ENCODE measurements around the gene PRF1.

PRF1 gene

DNA sequence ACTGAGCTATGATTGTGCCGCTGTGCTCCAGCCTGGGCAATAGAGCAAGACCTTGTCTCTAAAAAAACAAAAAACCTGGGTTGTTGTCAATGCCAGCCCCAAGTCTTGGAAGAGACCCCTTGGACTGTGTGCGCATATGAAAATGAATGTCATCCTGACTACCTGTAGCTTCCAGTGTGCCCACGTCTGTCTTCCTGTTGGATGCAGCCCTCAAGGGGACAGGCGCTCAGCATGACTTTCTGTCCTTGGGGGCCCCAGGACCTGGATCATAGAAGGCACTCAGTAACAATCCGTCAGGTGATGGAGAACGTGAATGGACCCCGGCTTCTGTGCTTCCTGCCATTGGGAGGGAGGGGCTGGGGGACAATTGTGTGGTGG lies 9.0 kb downstream of the PRF1 start:
- TF ChIP-seq POLR2A (IDR thresholded peaks at IDR 0.05; ENCODE audit: low read depth, low read length): no peak
- FAIRE-seq: no peak
- no peak for DNase-seq (ENCODE audit: insufficient read length, low spot score)

DNA sequence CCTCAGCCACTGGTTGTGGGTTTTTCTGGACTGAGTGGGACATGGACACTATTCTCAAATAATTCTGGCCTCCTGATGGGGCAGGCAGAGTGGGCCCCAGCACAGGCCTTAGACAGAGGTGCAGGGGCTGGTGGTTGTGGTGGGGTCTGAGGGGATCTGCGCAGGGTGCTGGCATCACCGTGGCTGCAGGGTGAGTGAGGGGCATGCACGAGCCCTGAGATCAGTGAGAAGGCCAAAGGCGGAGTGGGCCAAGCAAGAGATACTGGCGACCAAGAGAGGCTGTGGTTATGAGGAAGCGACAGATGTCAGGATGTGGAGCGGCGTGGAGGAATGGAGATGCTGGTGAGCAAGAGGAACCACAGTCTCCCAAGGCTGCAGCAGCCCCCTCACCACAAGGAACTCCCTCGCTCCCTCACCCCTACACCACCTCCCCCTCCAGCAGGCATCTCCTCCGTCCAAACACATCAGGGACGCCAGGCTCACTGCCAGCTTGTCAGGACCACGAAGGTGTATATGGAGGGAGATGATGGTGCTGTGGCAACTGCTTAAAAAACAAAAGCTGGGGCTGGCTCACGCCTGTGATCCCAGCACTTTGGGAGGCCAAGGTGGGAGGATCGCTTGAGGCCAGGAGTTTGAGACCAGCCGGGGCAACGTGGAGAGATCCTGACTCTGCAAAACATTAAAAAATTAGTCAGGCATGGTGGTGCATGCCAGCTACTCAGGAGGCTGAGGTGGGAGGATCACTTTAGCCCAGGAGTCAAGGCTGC lies 9.6 kb downstream of the PRF1 start:
- FAIRE-seq (no peak), DNase-seq (ENCODE audit: insufficient read length, low spot score) (no peak)
- TF ChIP-seq POLR2A (IDR thresholded peaks at IDR 0.05; ENCODE audit: low read depth, low read length): no peak

DNA sequence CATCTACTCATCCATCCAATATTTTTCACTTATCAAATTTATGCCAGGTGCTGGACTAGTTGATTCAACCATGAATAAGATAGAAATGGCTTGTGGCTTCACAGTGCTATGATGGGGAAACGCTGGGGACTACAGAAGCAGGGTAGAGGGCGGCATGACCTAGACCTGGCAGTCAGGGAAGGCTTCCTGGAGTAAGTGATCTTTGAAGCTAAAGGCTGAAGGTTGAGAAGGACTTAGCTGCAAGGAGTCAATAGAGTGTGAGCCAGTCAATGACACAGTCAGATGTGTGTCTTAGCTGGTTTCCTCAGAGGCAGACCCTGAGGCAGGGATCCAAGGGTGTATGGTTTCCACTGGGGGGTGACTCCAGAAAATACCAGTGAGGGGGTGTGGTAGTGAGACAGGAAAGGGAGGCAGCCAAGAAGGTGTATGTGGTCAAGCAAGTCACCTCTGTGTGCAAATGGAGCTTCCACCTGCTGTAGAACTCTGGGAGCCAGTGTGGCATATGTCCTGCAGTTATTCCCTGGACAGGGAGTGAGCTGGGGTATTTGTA lies 10.3 kb downstream of the PRF1 start:
- TF ChIP-seq POLR2A (IDR thresholded peaks at IDR 0.05; ENCODE audit: low read depth, low read length): no peak
- FAIRE-seq: no peak
- no peak for DNase-seq (ENCODE audit: insufficient read length, low spot score)

DNA sequence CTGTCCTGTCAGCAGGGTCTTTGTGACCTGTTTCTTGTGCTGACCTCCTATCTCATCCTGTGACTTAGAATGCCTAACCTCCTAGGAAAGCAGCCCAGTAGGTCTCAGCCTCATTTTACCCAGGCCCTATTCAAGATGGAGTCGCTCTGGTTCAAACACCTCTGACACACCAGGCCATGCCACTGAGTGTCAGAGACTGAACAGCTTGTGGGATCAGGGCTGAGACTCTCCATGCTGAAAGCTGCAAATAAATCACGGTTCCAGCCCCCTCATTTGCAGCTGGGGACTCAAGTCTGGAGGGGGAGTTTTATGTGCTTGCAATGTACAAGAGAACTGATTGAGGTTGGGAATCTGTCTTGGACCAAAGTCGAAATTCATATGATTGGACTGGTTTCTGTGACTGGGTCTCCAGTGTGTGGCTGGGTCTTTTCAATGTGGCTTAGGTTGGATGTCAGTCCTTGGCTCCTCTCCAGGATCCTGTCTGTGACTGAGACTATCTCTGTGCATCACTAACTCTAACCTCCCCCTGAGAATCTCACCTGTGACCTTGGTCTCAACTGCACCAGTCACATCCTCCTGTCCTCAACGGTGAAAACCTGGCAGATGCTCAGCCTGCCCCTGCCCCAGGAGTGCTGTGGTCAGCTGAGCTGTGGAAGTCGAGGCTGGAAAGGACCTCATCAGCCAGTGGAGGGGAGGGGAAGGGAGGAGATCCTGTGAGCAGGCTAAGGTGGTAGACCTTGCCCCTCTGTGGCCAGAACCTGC lies 11.7 kb downstream of the PRF1 start:
- DNase-seq (ENCODE audit: insufficient read length, low spot score): no peak
- no peak for FAIRE-seq
- no peak for TF ChIP-seq POLR2A (IDR thresholded peaks at IDR 0.05; ENCODE audit: low read depth, low read length)

DNA sequence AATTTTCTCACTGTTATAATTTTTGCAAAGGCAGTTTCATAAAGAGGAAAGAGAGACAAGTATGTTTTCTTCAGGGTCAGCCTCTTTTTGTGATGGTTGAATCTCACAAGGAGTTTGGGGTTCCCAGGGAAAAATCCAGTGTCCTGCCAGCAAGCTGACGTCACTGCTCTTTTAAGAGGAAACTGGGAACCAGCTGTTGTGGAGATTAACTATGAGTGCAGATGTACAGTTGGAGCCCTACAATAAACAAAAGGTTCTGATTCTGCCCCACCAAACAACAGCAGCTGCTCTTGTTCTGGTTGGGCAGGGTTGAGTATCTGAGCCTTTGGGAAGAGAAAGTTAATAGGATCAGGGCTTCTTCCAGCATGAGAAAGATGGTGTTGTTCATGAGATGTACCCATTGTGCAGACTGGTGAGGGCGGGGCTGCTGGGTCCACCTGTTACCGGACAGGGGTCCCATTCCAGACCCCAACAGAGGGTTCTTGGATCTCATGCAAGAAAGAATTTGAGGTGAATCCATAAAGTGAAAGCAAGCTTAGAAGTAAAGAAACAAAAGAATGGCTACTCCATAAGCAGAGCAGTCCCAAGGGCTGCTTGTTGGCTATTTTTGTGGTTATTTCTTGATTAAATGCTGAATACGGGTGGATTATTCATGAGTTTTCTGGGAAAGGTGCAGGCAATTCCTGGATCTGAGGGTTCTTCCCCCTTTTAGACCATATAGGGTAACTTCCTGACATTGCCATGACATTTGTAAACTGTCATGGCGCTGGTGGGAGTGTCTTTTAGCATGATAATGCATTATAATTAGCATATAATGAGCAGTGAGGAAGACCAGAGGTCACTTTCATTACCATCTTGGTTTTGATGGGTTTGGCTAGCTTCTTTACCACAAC lies 12.5 kb downstream of the PRF1 start:
- no peak for DNase-seq (ENCODE audit: insufficient read length, low spot score)
- FAIRE-seq: no peak
- no peak for TF ChIP-seq POLR2A (IDR thresholded peaks at IDR 0.05; ENCODE audit: low read depth, low read length)

DNA sequence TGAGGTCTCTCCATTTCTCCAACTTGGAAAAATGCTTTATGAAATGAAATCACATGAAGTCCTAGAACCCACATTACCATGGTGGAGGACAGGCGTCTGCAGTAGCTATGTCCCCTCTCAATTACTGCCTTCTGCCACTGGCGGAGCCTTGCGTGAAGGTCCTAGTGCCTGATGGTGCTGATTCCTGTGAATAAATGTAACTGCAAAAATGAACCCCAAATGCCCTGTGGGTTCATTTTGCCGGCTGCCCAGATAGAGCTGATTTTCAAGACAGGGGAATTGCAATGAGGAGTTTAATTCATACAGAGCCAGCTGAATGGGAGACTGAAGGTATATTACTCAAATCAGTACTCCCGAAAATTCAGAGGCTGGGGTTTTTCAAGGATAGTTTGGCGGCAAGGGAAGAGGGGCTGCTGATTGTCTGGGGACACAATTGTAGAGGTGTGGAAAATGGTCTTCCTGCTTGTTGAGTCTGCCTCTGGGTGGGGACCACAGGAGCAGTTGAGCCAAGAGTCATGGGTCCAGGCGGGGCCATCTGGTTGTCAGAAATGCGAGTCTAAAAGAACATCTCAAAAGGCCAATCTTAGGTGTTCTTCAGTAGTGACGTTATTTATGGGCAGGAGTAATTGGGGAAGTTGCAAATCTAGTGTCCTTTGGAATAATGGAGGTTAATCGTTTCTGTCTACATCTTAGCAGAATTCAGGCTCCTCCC lies 13.5 kb downstream of the PRF1 start:
- no peak for TF ChIP-seq POLR2A (IDR thresholded peaks at IDR 0.05; ENCODE audit: low read depth, low read length)
- FAIRE-seq (no peak), DNase-seq (ENCODE audit: insufficient read length, low spot score) (no peak)

DNA sequence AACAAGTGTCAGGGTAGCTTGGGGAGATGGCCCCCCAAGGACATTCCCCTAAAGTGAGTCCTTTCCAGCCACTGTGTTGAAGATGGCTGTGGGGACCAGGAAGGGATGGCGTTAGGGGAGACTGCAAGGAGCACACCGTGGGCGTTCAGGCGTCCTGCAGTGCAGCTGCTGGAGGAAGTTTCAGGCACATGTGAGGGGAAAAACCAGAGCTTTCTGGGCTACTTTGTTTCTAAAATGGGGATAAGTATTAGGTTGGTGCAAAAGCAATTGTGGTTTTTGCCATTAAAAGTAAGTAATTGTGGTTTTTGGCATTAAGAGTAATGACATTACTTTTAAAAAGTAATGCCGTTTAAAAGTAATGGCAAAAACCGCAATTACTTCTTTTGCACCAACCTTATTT lies 14.3 kb downstream of the PRF1 start:
- DNase-seq (ENCODE audit: insufficient read length, low spot score) (no peak), FAIRE-seq (no peak)
- no peak for TF ChIP-seq POLR2A (IDR thresholded peaks at IDR 0.05; ENCODE audit: low read depth, low read length)

DNA sequence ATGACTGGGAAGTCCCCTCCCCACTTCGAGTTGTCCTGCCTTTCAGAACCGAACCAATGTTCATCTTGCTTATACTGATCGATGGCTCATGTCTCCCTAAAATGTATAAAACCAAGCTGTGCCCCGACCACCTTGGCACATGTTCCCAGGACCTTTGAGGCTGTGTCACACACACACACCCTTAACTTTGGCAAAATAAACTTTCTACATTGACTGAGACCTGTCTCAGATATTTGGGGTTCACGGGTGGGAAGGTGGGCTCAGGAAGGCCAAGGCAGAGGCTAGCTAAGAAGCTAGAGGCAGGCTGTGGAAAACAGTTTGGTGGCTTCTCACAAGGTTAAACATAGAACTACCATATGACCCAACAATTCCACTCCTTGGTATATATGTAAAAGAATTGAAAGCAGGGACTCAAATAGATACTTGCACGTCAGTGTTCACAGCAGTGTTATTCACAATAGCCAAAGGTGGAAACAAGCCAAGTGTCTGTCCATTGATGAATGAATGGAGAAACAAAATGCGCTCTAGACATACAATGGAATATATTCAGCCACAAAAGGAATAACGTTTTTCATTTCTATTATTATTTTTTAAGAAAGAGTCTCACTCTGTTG lies 15.4 kb downstream of the PRF1 start:
- TF ChIP-seq POLR2A (IDR thresholded peaks at IDR 0.05; ENCODE audit: low read depth, low read length): no peak
- no peak for FAIRE-seq

DNA sequence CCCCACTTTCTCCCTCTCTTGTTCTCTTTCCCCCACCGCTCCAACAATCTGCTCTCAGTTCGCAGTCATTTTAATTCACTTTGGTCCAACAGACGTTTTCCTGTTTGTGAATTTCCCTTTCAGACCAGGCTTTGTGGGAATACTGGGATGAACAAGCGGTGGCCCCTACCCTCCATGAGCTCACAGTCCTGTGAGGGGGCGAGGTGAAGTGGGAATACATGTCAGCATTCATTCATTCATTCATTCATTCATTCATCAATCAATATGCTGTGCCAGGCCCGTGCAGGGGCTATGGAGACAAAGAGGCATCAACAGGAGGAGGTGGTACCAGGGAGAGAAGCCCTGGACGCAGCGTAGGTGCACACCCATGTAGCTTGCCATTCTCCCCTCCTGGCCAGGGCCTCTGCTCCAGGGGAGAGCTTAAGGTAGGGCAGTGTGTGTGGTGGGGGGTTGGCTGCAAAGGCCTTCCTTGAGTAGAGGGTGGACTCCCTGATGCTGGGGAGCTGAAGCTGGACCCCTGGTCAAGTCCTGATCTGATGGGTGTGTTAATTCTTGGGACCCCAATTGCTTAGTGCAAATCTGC lies 16.1 kb downstream of the PRF1 start:
- DNase-seq (ENCODE audit: insufficient read length, low spot score) (no peak), FAIRE-seq (no peak)
- TF ChIP-seq POLR2A (IDR thresholded peaks at IDR 0.05; ENCODE audit: low read depth, low read length): no peak

More for the DNA sequence above, 15.4 kb downstream of the PRF1 start:
- DNase-seq (ENCODE audit: insufficient read length, low spot score): no peak

DNA sequence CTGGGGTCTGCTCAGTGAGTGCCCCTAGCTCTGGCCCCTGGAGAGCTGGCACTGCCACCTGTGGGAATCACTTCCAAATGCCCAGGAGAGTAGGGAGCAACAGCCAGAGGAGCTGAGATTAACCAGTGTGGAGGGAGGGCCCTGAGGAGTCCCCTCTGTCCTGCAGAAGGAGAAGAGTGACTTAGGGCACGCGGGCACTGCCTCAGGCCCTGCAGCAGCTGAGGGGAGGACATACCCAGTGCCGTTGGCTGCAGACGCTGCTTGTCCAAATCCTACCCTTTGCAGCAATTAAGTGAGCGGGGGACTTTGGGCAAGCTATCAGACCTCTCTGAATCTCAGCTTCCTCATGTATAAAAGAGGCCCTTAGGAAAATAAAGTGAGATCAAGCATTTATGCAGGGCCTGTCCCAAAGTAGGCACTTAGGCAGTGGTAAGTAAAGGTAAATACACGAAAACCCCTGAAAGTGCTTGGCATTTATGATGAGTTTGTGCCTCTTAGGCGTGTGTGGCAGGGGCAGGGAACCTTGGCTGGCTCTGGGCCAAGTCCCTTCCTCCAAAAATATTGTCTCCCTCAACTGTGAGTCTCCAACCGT lies 16.9 kb downstream of the PRF1 start:
- TF ChIP-seq POLR2A (IDR thresholded peaks at IDR 0.05; ENCODE audit: low read depth, low read length): no peak
- FAIRE-seq: no peak
- DNase-seq (ENCODE audit: insufficient read length, low spot score): no peak

DNA sequence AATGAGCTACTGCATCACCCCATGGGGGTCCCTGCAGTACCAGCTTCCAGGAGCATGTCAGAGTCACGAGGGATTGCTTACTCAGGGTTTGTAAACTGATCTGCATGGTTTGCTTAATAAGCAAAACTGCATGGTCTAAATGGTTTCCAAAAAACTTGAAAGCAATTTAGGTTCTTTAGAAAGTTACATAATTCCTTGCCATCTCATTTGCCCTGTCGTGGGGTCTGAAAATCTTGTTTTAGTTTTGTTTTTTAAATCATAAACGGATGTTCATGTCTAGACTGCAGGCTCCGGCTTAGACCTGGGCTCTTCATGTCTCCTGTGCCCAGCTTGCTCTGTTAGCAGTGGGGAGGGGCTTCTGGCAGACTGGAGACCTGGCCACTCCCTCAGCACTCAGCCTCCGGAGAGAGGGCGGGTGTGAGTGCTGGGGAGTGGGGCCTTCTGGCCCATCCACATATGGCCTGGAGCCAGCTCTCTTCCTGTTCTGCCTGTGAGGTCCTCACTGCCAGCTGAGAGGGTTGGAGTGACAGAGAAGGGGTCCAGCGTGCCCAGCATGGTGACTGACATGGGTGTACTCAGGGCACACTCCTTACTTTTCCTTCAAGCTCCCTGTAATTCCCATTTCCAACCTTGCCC lies 17.5 kb downstream of the PRF1 start:
- TF ChIP-seq POLR2A (IDR thresholded peaks at IDR 0.05; ENCODE audit: low read depth, low read length): no peak
- FAIRE-seq: no peak
- DNase-seq (ENCODE audit: insufficient read length, low spot score): no peak

DNA sequence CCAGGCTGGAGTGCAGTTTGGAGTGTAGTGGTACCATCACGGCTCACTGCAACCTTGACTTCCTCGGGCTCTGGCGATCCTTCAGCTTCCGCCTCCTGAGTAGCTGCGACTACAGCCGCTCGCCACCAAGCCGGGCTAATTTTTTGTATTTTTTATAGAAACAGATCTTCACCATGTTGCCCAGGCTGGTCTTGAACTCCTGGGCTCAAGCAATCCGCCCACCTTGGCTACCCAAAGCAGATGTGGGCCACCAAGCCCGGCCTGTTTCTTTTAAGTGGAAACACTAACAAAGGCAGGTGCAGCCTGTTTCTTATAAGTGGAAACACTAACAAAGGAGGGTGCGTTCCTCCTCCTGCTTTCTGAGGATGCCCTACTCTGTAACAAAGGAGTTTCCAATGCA lies 18.2 kb downstream of the PRF1 start:
- DNase-seq (ENCODE audit: insufficient read length, low spot score) (no peak), FAIRE-seq (no peak)
- no peak for TF ChIP-seq POLR2A (IDR thresholded peaks at IDR 0.05; ENCODE audit: low read depth, low read length)

Data from H54 (cell line).